Loucy (cell line): Measurements from ENCODE around the gene MYRIP.

Experiments used
- EZH2phosphoT487 ChIP-seq: fragments of 200-600 bp; IDR thresholded peaks from 2 replicates; pipeline ENCODE4 v1.6.1; 2018; ENCODE audit warnings: antibody characterized with exemption, mild to moderate bottlenecking, moderate library complexity, borderline replicate concordance
- TF ChIP-seq, protein P1 (sequence below): fragments of 200-600 bp; sonication (generic); conservative IDR thresholded peaks from 2 replicates; pipeline ENCODE4 v1.5.1; 2014; ENCODE audit warnings: mild to moderate bottlenecking, antibody characterized with exemption, low read length

DNA sequence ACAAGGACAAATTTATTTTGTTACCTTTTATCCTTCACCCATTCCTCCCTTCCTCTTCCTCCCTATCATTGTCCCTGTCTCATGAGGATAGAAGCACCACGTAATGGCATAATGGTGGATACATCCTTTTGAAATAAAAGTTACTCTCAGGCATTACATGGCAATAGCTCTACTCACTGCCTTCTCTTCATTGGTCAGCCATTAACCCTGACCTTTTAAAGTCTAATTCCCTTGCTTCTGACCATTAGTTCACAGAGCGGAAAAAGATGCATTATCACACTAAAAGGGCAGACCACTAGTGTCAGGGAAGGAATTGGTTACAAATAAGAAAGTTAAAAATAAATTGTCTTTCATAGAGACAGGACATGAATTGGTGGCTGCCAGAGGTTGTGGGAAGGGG is 445.5 kb downstream of the MYRIP start:
- TF ChIP-seq, protein P1, sequence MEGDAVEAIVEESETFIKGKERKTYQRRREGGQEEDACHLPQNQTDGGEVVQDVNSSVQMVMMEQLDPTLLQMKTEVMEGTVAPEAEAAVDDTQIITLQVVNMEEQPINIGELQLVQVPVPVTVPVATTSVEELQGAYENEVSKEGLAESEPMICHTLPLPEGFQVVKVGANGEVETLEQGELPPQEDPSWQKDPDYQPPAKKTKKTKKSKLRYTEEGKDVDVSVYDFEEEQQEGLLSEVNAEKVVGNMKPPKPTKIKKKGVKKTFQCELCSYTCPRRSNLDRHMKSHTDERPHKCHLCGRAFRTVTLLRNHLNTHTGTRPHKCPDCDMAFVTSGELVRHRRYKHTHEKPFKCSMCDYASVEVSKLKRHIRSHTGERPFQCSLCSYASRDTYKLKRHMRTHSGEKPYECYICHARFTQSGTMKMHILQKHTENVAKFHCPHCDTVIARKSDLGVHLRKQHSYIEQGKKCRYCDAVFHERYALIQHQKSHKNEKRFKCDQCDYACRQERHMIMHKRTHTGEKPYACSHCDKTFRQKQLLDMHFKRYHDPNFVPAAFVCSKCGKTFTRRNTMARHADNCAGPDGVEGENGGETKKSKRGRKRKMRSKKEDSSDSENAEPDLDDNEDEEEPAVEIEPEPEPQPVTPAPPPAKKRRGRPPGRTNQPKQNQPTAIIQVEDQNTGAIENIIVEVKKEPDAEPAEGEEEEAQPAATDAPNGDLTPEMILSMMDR, result no peak
- no peak for TF ChIP-seq EZH2phosphoT487
